H1 (cell line): ENCODE results near the gene MYO3A. TPM values are rescaled to one million over a fixed set of nuclear protein-coding genes. Genes with fewer than 3 reads are reported as not detected.

Experiments
- CTCF ChIA-PET: fragments of 300-600 bp; sonication (Branson Sonifier 250); formaldehyde crosslinking; loops from one replicate; lab custom pipeline; 2021; ENCODE audit not compliant: partially characterized antibody; lab: Charles Lee
- POLR2A ChIA-PET: fragments of 300-600 bp; sonication (Branson Sonifier 250); formaldehyde crosslinking; loops from one replicate; lab custom pipeline; 2021; ENCODE audit warnings: inconsistent platforms; ENCODE audit not compliant: partially characterized antibody; lab: Charles Lee
- DNase-seq, 2 experiments: peaks; one replicate each; pipeline versions ENCODE4 v3.0.0 to v3.0.0-alpha.2; 2010 to 2022; ENCODE audit warnings: low spot score in 2 of 2, low read depth in 1 of 2, mixed read lengths in 1 of 2
- FAIRE-seq: peaks from 2 replicates; lab custom pipeline; 2011; peaks lifted over from hg19 to GRCh38; lab: Jason Lieb, UNC
- H2AFZ ChIP-seq: 2 replicates; pipeline ENCODE4 v1.8.1; 2012; ENCODE audit warnings: low read length, inconsistent platforms
- H2AK5ac ChIP-seq: 2 replicates; pipeline ENCODE4 v1.6.1; 2013; ENCODE audit warnings: low read depth, low read length
- H2BK120ac ChIP-seq: replicated peaks from 2 replicates; pipeline ENCODE3; 2013; ENCODE audit warnings: low read depth, low read length, inconsistent platforms
- H2BK12ac ChIP-seq: 2 replicates; pipeline ENCODE4 v1.6.1; 2013; ENCODE audit warnings: low read depth, low read length
- H2BK15ac ChIP-seq: 2 replicates; pipeline ENCODE4 v1.6.1; 2013; ENCODE audit warnings: low read length
- H2BK20ac ChIP-seq: 2 replicates; pipeline ENCODE4 v1.6.1; 2013; ENCODE audit warnings: low read length
- H2BK5ac ChIP-seq: 2 replicates; pipeline ENCODE4 v1.6.1; 2013; ENCODE audit warnings: low read depth, low read length
- H3K14ac ChIP-seq: 2 replicates; pipeline ENCODE4 v1.6.1; 2013; ENCODE audit warnings: inconsistent platforms; ENCODE audit not compliant: insufficient read length
- H3K18ac ChIP-seq: 2 replicates; pipeline ENCODE4 v1.6.1; 2013; ENCODE audit warnings: low read length; ENCODE audit errors: extremely low read depth
- H3K23ac ChIP-seq: 2 replicates; pipeline ENCODE4 v1.6.1; 2013; ENCODE audit warnings: inconsistent platforms; ENCODE audit not compliant: insufficient read length
- H3K23me2 ChIP-seq: 2 replicates; pipeline ENCODE4 v1.6.1; 2013; ENCODE audit warnings: low read depth, low read length
- H3K27ac ChIP-seq: 2 replicates; pipeline ENCODE4 v1.6.1; 2011; ENCODE audit warnings: low read depth, low read length, inconsistent platforms
- H3K27me3 ChIP-seq, 4 experiments: replicated peaks in 1 of 4; 1 replicate in 1 of 4; 2 replicates in 3 of 4; pipeline versions ENCODE4 v1.6.1 to v1.8.1; 2011 to 2013; ENCODE audit warnings: low read length in 3 of 4, mild to moderate bottlenecking in 3 of 4, inconsistent platforms in 2 of 4, mixed read lengths in 2 of 4, moderate library complexity in 1 of 4; ENCODE audit not compliant: control insufficient read depth in 3 of 4, insufficient read depth in 3 of 4; ENCODE audit errors: extremely low read depth in 1 of 4
- H3K36me3 ChIP-seq, 4 experiments: 2 replicates each; pipeline versions ENCODE4 v1.6.1 to v1.8.1; 2011 to 2013; ENCODE audit warnings: mild to moderate bottlenecking in 4 of 4, low read length in 3 of 4, moderate library complexity in 2 of 4, control low read depth in 1 of 4, inconsistent platforms in 1 of 4; ENCODE audit not compliant: insufficient read depth in 4 of 4, control insufficient read depth in 2 of 4
- H3K4ac ChIP-seq: replicated peaks from 2 replicates; pipeline ENCODE3; 2013; ENCODE audit warnings: low read length, low read depth, mixed read lengths, inconsistent platforms; ENCODE audit not compliant: insufficient read length
- H3K4me1 ChIP-seq, 4 experiments: replicated peaks in 1 of 4; 1 replicate in 1 of 4; 2 replicates in 3 of 4; pipeline versions ENCODE4 v1.6.1 to v1.8.1; 2011 to 2013; ENCODE audit warnings: low read length in 3 of 4, inconsistent platforms in 2 of 4, mixed read lengths in 1 of 4; ENCODE audit not compliant: insufficient read depth in 4 of 4, control insufficient read depth in 3 of 4
- H3K4me2 ChIP-seq, 2 experiments: 2 replicates each; pipeline versions ENCODE4 v1.6.1 to v1.8.1; 2011 to 2013; ENCODE audit warnings: low read depth in 2 of 2, low read length in 2 of 2, control low read depth in 1 of 2, inconsistent platforms in 1 of 2, mild to moderate bottlenecking in 1 of 2; ENCODE audit not compliant: insufficient read depth in 1 of 2
- H3K4me3 ChIP-seq, 4 experiments: fragments of 200-600, 300-600 bp in 1 of 4; sonication (generic), shearing (Covaris generic), sonication (Bioruptor Twin) in 1 of 4; 2 replicates each; pipeline versions ENCODE4 v1.5.1 to v1.8.1; 2011 to 2016; ENCODE audit warnings: low read length in 4 of 4, low read depth in 3 of 4, control low read depth in 2 of 4, inconsistent platforms in 2 of 4, mild to moderate bottlenecking in 2 of 4, mixed read lengths in 1 of 4, moderate library complexity in 1 of 4; ENCODE audit not compliant: insufficient read depth in 2 of 4; ENCODE audit errors: extremely low read depth in 1 of 4
- H3K56ac ChIP-seq: replicated peaks from 2 replicates; pipeline ENCODE3; 2013; ENCODE audit warnings: low read depth, mild to moderate bottlenecking, mixed read lengths, low read length, inconsistent platforms; ENCODE audit not compliant: insufficient read length
- H3K79me1 ChIP-seq: 2 replicates; pipeline ENCODE4 v1.6.1; 2013; ENCODE audit warnings: low read depth, low read length, control low read depth
- H3K79me2 ChIP-seq, 2 experiments: 2 replicates each; pipeline versions ENCODE4 v1.6.1 to v1.8.1; 2012 to 2013; ENCODE audit warnings: low read length in 2 of 2, mild to moderate bottlenecking in 2 of 2, inconsistent platforms in 1 of 2; ENCODE audit not compliant: insufficient read depth in 2 of 2, control insufficient read depth in 1 of 2
- H3K9ac ChIP-seq, 4 experiments: replicated peaks in 1 of 4; 1 replicate in 1 of 4; 2 replicates in 3 of 4; pipeline versions ENCODE4 v1.6.1 to v1.8.1; 2011 to 2013; ENCODE audit warnings: low read depth in 3 of 4, low read length in 3 of 4, control low read depth in 2 of 4, mild to moderate bottlenecking in 2 of 4, moderate library complexity in 2 of 4, inconsistent platforms in 1 of 4; ENCODE audit errors: extremely low read depth in 1 of 4
- H3K9me3 ChIP-seq, 2 experiments: 2 replicates each; pipeline versions ENCODE4 v1.6.1 to v1.8.1; 2012 to 2013; ENCODE audit warnings: mild to moderate bottlenecking in 2 of 2, moderate library complexity in 2 of 2, control low read depth in 1 of 2, inconsistent platforms in 1 of 2, low read depth in 1 of 2, low read length in 1 of 2, mixed read lengths in 1 of 2; ENCODE audit not compliant: insufficient read depth in 2 of 2
- H4K20me1 ChIP-seq, 2 experiments: replicated peaks in 1 of 2; 2 replicates each; pipeline versions ENCODE3 to v1.8.1; 2011 to 2013; ENCODE audit warnings: inconsistent platforms in 2 of 2, low read length in 2 of 2, mild to moderate bottlenecking in 1 of 2; ENCODE audit not compliant: insufficient read depth in 2 of 2, control insufficient read depth in 1 of 2
- H4K5ac ChIP-seq: 2 replicates; pipeline ENCODE4 v1.6.1; 2013; ENCODE audit warnings: low read length, low read depth, mixed read lengths, inconsistent platforms; ENCODE audit not compliant: insufficient read length
- H4K8ac ChIP-seq: 2 replicates; pipeline ENCODE4 v1.8.0; 2013; ENCODE audit warnings: mild to moderate bottlenecking, moderate library complexity, low read length, inconsistent platforms; ENCODE audit not compliant: insufficient read depth; ENCODE audit errors: extremely low read depth
- H4K91ac ChIP-seq: replicated peaks from 2 replicates; pipeline ENCODE3; 2013; ENCODE audit warnings: low read length, mixed read lengths, inconsistent platforms; ENCODE audit not compliant: insufficient read length
- ATF3 ChIP-seq: IDR thresholded peaks from 2 replicates; pipeline ENCODE4 v1.6.1; 2011; ENCODE audit warnings: low read depth, mild to moderate bottlenecking, low read length; ENCODE audit not compliant: insufficient read depth
- CBX5 ChIP-seq: fragments of 300-800, 300-1000 bp; sonication (generic); IDR thresholded peaks from 2 replicates; pipeline ENCODE4 v1.7.1; 2016; ENCODE audit warnings: antibody characterized with exemption, low read length, low read depth
- EGR1 ChIP-seq: IDR thresholded peaks from 2 replicates; pipeline ENCODE4 v1.6.1; 2011; ENCODE audit warnings: low read depth, low read length, borderline replicate concordance
- GABPA ChIP-seq: IDR thresholded peaks from 2 replicates; pipeline ENCODE4 v1.6.1; 2011; ENCODE audit warnings: mild to moderate bottlenecking, low read length, moderate library complexity, borderline replicate concordance; ENCODE audit not compliant: insufficient read depth
- JUND ChIP-seq: IDR thresholded peaks from 2 replicates; pipeline ENCODE4 v1.6.1; 2011; ENCODE audit warnings: mild to moderate bottlenecking, improper control_type of control experiment, low read length
- MAX ChIP-seq: IDR thresholded peaks from 2 replicates; pipeline ENCODE4 v1.6.1; 2012; ENCODE audit warnings: inconsistent platforms
- PHF8 ChIP-seq: fragments of 200-600 bp; sonication (generic); conservative IDR thresholded peaks from 2 replicates; pipeline ENCODE4 v1.7.1; 2012; ENCODE audit warnings: low read depth, mild to moderate bottlenecking, inconsistent platforms, low read length, moderate library complexity
- POLR2AphosphoS5 ChIP-seq: IDR thresholded peaks from 2 replicates; pipeline ENCODE4 v1.6.1; 2011; ENCODE audit warnings: low read depth, low read length
- RXRA ChIP-seq: IDR thresholded peaks from 2 replicates; pipeline ENCODE4 v1.6.1; 2011; ENCODE audit warnings: low read depth, mild to moderate bottlenecking, low read length, moderate library complexity; ENCODE audit not compliant: insufficient read depth
- SAP30 ChIP-seq: fragments of 300-600 bp; sonication (generic); IDR thresholded peaks from 2 replicates; pipeline ENCODE4 v1.7.1; 2012; ENCODE audit warnings: low read length, moderate library complexity, mild to moderate bottlenecking, inconsistent platforms; ENCODE audit not compliant: insufficient read depth, insufficient replicate concordance
- SRF ChIP-seq: IDR thresholded peaks from 2 replicates; pipeline ENCODE4 v1.6.1; 2011; ENCODE audit warnings: mild to moderate bottlenecking, low read depth, low read length, moderate library complexity
- USF2 ChIP-seq: IDR thresholded peaks from 2 replicates; pipeline ENCODE4 v1.6.1; 2011; ENCODE audit warnings: low read length, improper control_type of control experiment
- WGBS, 2 experiments: shearing (Covaris generic) in 1 of 2; methylation state at CpG; one replicate each; pipeline versions ENCODE4 v1.1.6 to v1.1.7; 2013 to 2015; ENCODE audit warnings: low lambda C conversion rate in 2 of 2, mixed read lengths in 2 of 2, inconsistent platforms in 1 of 2, low coverage in 1 of 2, missing lambda C conversion rate in 1 of 2; ENCODE audit not compliant: insufficient replicate concordance in 2 of 2, insufficient coverage in 1 of 2, insufficient read length in 1 of 2; ENCODE audit errors: extremely low coverage in 1 of 2, missing lambda C conversion rate in 1 of 2; 5-methylcytosine and 5-hydroxymethylcytosine counted together
- polyA plus RNA-seq, 7 experiments: library from polyadenylated mRNA; depleted of rRNA in 3 of 7; stranded (reverse) in 5 of 7; unstranded in 2 of 7; fragments of >200 nt in 5 of 7; fragments of 200-250 nt in 2 of 7; gene quantifications; 1 replicate in 5 of 7; 2 replicates in 1 of 7; 4 replicates in 1 of 7; pipeline versions ENCODE4 v1.2.1 to v1.2.3, GENCODE V29; 2011 to 2013; ENCODE audit warnings: missing spikeins in 2 of 7, mixed read lengths in 2 of 7
- total RNA-seq: library from RNA; stranded (reverse); fragmentation: NEBNext Ultra II Directional; extraction: Animal tissue kit (Norgen Biotek cat#: 25700); gene quantifications from 2 replicates; pipeline ENCODE4 v1.2.1, GENCODE V29; 2021

The MYO3A gene
- total and polyA plus RNA-seq, 2 of the 8 experiments (the other 6 are each of a cell fraction or from before 2014, with no cell fraction given) = 3.9 to 5.3 TPM

GRCh38 chr10:26090026-26090425, 156.0 kb downstream of the MYO3A start:
- FAIRE-seq = no peak
- TF ChIP-seq RXRA (no peak), JUND (no peak), USF2 (no peak), CBX5 (no peak), ATF3 (no peak), SRF (no peak), PHF8 (no peak), POLR2AphosphoS5 (no peak), EGR1 (no peak), MAX (no peak), GABPA (no peak), SAP30 (no peak)

More at GRCh38 chr10:26090026-26090425, 156.0 kb downstream of the MYO3A start:
- Histone ChIP-seq H3K79me1 (no peaks in the 10 kb centered on the region), H3K4me2 (no peak overlapping the region), H2BK15ac (no peak overlapping the region), H3K23me2 (no peaks in the 10 kb centered on the region), H3K36me3 (no peaks in the 10 kb centered on the region), H3K9ac (no peak overlapping the region), H3K4ac (no peak overlapping the region), H3K14ac (no peak overlapping the region), H3K23ac (no peak overlapping the region), H3K9me3 (no peaks in the 10 kb centered on the region), H4K20me1 (no peaks in the 10 kb centered on the region), H3K27ac (no peak overlapping the region), H2BK20ac (no peak overlapping the region), H3K79me2 (no peaks in the 10 kb centered on the region), H2BK120ac (no peak overlapping the region), H3K4me1 (peaks cover 0 to 6% (median 3%) of the 10 kb centered on the region in 4 experiments; a peak in 3 of 7 replicates), H4K8ac (no peak overlapping the region), H2BK5ac (no peak overlapping the region), H4K5ac (no peak overlapping the region), H2BK12ac (no peak overlapping the region), H2AK5ac (no peak overlapping the region), H2AFZ (no peak overlapping the region), H3K56ac (no peak overlapping the region), H4K91ac (no peak overlapping the region), H3K18ac (no peak overlapping the region), H3K4me3 (no peak overlapping the region), H3K27me3 (no peaks in the 10 kb centered on the region)
- ChIA-PET POLR2A (interaction anchor here (1.1 kb wide), 1 partner anchor 325 kb away, joined by 3 read pairs; no protein-coding TSS in a partner anchor), CTCF (interaction anchor here (0.8 to 1.5 kb wide), 3 partner anchors 20 to 214 kb away, joined by 3 read pairs; no protein-coding TSS in a partner anchor)
- 93% methylated on average over 5 of the region's 5 CpGs; no CpG with 5 or more reads in 1 of the 2 experiments for WGBS, 2 experiments
- DNase-seq = no peak
